ENCODE results near the gene MBD5. TPM values are rescaled to one million over a fixed set of nuclear protein-coding genes. Genes with fewer than 3 reads are reported as not detected.

Gene MBD5
- polyA plus RNA-seq, 1 of the 3 experiments (the other 2 are of a cell fraction), result 7.4 TPM

DNA sequence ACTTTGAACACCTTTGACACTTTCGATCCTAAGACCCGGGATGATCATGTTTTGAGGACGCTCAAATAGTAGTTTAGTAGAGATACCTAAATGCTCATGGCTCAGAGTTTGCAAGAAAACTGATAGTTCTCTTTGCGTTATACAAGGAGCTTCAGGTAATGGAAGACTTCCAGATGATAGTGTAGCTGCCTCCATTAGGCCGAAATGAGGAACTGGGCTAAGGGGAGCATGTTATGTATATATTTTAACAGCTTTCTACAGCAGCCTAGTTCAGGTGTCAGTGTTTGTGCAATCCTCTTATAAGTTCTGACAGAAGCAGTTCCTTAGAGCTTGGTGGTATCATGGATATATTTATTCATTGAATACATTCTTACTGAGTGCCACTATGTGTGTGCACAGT, 496.9 kb downstream of the MBD5 start (continued):
- TF ChIP-seq, protein P1, sequence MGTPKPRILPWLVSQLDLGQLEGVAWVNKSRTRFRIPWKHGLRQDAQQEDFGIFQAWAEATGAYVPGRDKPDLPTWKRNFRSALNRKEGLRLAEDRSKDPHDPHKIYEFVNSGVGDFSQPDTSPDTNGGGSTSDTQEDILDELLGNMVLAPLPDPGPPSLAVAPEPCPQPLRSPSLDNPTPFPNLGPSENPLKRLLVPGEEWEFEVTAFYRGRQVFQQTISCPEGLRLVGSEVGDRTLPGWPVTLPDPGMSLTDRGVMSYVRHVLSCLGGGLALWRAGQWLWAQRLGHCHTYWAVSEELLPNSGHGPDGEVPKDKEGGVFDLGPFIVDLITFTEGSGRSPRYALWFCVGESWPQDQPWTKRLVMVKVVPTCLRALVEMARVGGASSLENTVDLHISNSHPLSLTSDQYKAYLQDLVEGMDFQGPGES (IDR thresholded peaks at IDR 0.05; ENCODE audit: low read depth, low read length), result no peak
- TF ChIP-seq TCF12 (IDR thresholded peaks at IDR 0.05), result no peak

DNA sequence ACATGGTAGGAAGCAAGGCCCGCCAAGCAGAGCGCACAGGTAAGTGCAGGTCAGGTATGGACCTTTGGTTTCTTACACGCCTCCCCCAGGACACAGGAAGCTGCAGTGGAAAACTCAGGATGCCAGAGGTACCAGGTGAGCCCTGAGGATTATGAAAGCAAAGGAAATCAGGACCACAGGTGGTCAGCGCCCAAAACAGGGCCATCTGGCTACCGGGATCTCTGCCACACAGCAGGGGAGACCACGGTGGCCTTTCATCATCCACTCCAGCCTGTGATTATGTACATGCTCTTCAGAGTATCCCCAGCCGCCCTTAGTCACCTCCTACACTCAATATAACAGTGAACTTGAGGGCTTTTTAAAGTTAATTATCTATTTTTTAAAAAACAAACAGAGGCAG, 498.1 kb downstream of the MBD5 start:
- no peaks in the 10 kb centered on the region for H3K79me2 ChIP-seq (ENCODE audit: insufficient read depth)
- ChIA-PET CTCF (no interaction called here), POLR2A (no interaction called here)
- no peaks in the 10 kb centered on the region for H3K36me3 ChIP-seq (replicated peaks in 1 of 2; ENCODE audit: control insufficient read depth in 1 of 2, insufficient read depth in 2 of 2, low read length in 1 of 2)
- 69% methylated on average over 5 of the region's 7 CpGs for WGBS (ENCODE audit: low lambda C conversion rate)
- no peak overlapping the region for H3K27ac ChIP-seq (ENCODE audit: low read depth in 2 of 2, low read length in 1 of 2)
- no peaks in the 10 kb centered on the region for H3K9me2 ChIP-seq
- no peaks in the 10 kb centered on the region for H3K27me3 ChIP-seq (ENCODE audit: insufficient read depth)
- no peaks in the 10 kb centered on the region for H3F3A ChIP-seq (replicated peaks; ENCODE audit: insufficient read depth)
- TF ChIP-seq GATA2 (CRISPR knock-in tag; IDR thresholded peaks at IDR 0.05), result no peak
- no peak for TF ChIP-seq GABPA (IDR thresholded peaks at IDR 0.05; ENCODE audit: low read depth)
- no peak for TF ChIP-seq FOSL2 (IDR thresholded peaks at IDR 0.05; ENCODE audit: borderline replicate concordance, low read depth)
- TF ChIP-seq, protein P2, sequence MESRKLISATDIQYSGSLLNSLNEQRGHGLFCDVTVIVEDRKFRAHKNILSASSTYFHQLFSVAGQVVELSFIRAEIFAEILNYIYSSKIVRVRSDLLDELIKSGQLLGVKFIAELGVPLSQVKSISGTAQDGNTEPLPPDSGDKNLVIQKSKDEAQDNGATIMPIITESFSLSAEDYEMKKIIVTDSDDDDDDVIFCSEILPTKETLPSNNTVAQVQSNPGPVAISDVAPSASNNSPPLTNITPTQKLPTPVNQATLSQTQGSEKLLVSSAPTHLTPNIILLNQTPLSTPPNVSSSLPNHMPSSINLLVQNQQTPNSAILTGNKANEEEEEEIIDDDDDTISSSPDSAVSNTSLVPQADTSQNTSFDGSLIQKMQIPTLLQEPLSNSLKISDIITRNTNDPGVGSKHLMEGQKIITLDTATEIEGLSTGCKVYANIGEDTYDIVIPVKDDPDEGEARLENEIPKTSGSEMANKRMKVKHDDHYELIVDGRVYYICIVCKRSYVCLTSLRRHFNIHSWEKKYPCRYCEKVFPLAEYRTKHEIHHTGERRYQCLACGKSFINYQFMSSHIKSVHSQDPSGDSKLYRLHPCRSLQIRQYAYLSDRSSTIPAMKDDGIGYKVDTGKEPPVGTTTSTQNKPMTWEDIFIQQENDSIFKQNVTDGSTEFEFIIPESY (IDR thresholded peaks at IDR 0.05; ENCODE audit: borderline replicate concordance, low read depth), result no peak
- TF ChIP-seq, protein P1 (IDR thresholded peaks at IDR 0.05; ENCODE audit: low read depth, low read length), result no peak
- no peak for TF ChIP-seq MEF2A (IDR thresholded peaks at IDR 0.05; ENCODE audit: borderline replicate concordance, low read depth)
- TF ChIP-seq POLR2AphosphoS5 (IDR thresholded peaks at IDR 0.05; ENCODE audit: low read depth, low read length), result no peak
- TF ChIP-seq JUND (IDR thresholded peaks at IDR 0.05), result no peak
- no peak for TF ChIP-seq CHD2 (IDR thresholded peaks at IDR 0.05; ENCODE audit: low read length, partially characterized antibody)
- TF ChIP-seq TCF12 (IDR thresholded peaks at IDR 0.05), result no peak
- TF ChIP-seq, protein P3, sequence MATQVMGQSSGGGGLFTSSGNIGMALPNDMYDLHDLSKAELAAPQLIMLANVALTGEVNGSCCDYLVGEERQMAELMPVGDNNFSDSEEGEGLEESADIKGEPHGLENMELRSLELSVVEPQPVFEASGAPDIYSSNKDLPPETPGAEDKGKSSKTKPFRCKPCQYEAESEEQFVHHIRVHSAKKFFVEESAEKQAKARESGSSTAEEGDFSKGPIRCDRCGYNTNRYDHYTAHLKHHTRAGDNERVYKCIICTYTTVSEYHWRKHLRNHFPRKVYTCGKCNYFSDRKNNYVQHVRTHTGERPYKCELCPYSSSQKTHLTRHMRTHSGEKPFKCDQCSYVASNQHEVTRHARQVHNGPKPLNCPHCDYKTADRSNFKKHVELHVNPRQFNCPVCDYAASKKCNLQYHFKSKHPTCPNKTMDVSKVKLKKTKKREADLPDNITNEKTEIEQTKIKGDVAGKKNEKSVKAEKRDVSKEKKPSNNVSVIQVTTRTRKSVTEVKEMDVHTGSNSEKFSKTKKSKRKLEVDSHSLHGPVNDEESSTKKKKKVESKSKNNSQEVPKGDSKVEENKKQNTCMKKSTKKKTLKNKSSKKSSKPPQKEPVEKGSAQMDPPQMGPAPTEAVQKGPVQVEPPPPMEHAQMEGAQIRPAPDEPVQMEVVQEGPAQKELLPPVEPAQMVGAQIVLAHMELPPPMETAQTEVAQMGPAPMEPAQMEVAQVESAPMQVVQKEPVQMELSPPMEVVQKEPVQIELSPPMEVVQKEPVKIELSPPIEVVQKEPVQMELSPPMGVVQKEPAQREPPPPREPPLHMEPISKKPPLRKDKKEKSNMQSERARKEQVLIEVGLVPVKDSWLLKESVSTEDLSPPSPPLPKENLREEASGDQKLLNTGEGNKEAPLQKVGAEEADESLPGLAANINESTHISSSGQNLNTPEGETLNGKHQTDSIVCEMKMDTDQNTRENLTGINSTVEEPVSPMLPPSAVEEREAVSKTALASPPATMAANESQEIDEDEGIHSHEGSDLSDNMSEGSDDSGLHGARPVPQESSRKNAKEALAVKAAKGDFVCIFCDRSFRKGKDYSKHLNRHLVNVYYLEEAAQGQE (IDR thresholded peaks at IDR 0.05; ENCODE audit: low read depth, low read length), result no peak
- TF ChIP-seq SMC3 (IDR thresholded peaks at IDR 0.05; ENCODE audit: low read depth, low read length), result no peak
- no peak for TF ChIP-seq ELF1 (IDR thresholded peaks at IDR 0.05)
- no peak for TF ChIP-seq FOXM1 (IDR thresholded peaks at IDR 0.05; ENCODE audit: low read depth)
- no peak for TF ChIP-seq FOXJ3 (CRISPR knock-in tag; IDR thresholded peaks at IDR 0.05)
- TF ChIP-seq, protein P4, sequence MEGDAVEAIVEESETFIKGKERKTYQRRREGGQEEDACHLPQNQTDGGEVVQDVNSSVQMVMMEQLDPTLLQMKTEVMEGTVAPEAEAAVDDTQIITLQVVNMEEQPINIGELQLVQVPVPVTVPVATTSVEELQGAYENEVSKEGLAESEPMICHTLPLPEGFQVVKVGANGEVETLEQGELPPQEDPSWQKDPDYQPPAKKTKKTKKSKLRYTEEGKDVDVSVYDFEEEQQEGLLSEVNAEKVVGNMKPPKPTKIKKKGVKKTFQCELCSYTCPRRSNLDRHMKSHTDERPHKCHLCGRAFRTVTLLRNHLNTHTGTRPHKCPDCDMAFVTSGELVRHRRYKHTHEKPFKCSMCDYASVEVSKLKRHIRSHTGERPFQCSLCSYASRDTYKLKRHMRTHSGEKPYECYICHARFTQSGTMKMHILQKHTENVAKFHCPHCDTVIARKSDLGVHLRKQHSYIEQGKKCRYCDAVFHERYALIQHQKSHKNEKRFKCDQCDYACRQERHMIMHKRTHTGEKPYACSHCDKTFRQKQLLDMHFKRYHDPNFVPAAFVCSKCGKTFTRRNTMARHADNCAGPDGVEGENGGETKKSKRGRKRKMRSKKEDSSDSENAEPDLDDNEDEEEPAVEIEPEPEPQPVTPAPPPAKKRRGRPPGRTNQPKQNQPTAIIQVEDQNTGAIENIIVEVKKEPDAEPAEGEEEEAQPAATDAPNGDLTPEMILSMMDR (IDR thresholded peaks at IDR 0.05), result no peak
- TF ChIP-seq RCOR1 (IDR thresholded peaks at IDR 0.05; ENCODE audit: low read length), result no peak
- TF ChIP-seq, protein P5, sequence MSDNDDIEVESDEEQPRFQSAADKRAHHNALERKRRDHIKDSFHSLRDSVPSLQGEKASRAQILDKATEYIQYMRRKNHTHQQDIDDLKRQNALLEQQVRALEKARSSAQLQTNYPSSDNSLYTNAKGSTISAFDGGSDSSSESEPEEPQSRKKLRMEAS (IDR thresholded peaks at IDR 0.05; ENCODE audit: low read depth), result no peak
- no peak for TF ChIP-seq MXI1 (IDR thresholded peaks at IDR 0.05; ENCODE audit: low read depth, low read length)
- no peak for TF ChIP-seq SIN3A (IDR thresholded peaks at IDR 0.05; ENCODE audit: borderline replicate concordance, low read depth, low read length)
- no peak overlapping the region for H3K9ac ChIP-seq
- no peak overlapping the region for H3K4me2 ChIP-seq
- no peak for DNase-seq
- H3K4me3 ChIP-seq (ENCODE audit: low read depth in 2 of 2, low read length in 1 of 2), result no peak overlapping the region
- no peak overlapping the region for H2AFZ ChIP-seq (ENCODE audit: low read depth)
- H3K4me1 ChIP-seq (ENCODE audit: control insufficient read depth in 1 of 2, insufficient read depth in 2 of 2, low read depth in 1 of 2, low read length in 1 of 2), result no peaks in the 10 kb centered on the region; a peak in 1 of 4 replicates
- no peaks in the 10 kb centered on the region for H3K9me3 ChIP-seq
- no peaks in the 10 kb centered on the region for H4K20me1 ChIP-seq (ENCODE audit: insufficient read depth)

Data from SK-N-SH (cell line).